Panc1 (cell line): ENCODE measurements around the gene COL6A2. TPM values are rescaled to one million over a fixed set of nuclear protein-coding genes. Genes with fewer than 3 reads are reported as not detected.

Experiments used
- ATAC-seq: fragments of 200-7000 bp; cut with Tn5 transposase; 2 replicates; pipeline ENCODE4 v1.9.1; 2020; ENCODE audit warnings: mild to moderate bottlenecking, moderate library complexity
- BruUV-seq: library from RNA; stranded (reverse); fragments of 400-500 nt; replicated peaks from 2 replicates; lab custom pipeline; 2021; lab: Mats Ljungman, UMichigan
- CTCF ChIA-PET: fragments of 300-600 bp; sonication (Branson Sonifier 250); formaldehyde crosslinking; loops from one replicate; lab custom pipeline; 2022; ENCODE audit warnings: antibody characterized with exemption; lab: Charles Lee
- POLR2A ChIA-PET: fragments of 300-600 bp; sonication (Branson Sonifier 250); formaldehyde crosslinking; loops from one replicate; lab custom pipeline; 2022; ENCODE audit warnings: antibody characterized with exemption; lab: Charles Lee
- DNase-seq: peaks from one replicate; pipeline ENCODE4 v3.0.0-alpha.2; 2010; ENCODE audit warnings: low read depth, low spot score
- H3K27ac ChIP-seq: 2 replicates; pipeline ENCODE4 v1.5.1; 2011; ENCODE audit warnings: mild to moderate bottlenecking, low read length, inconsistent platforms
- H3K27me3 ChIP-seq: fragments of 200-500 bp; sonication (Bioruptor generic); 2 replicates; pipeline ENCODE4 v1.6.0; 2014; ENCODE audit warnings: low read length, inconsistent platforms; ENCODE audit not compliant: control insufficient read depth, insufficient read depth
- H3K36me3 ChIP-seq: fragments of 200-500 bp; sonication (Bioruptor generic); 2 replicates; pipeline ENCODE4 v1.5.1; 2014; ENCODE audit warnings: inconsistent platforms, mild to moderate bottlenecking, low read length, moderate library complexity; ENCODE audit not compliant: control insufficient read depth, insufficient read depth
- H3K4me1 ChIP-seq: 2 replicates; pipeline ENCODE4 v1.5.1; 2011; ENCODE audit warnings: inconsistent platforms, mild to moderate bottlenecking, low read length, moderate library complexity; ENCODE audit not compliant: control insufficient read depth, insufficient read depth
- H3K4me3 ChIP-seq, 2 experiments: 2 replicates each; pipeline ENCODE4 v1.5.1; 2011 to 2012; ENCODE audit warnings: low read depth in 2 of 2, low read length in 2 of 2, mild to moderate bottlenecking in 2 of 2, inconsistent platforms in 1 of 2, moderate library complexity in 1 of 2
- H3K9me3 ChIP-seq: fragments of 200-500 bp; sonication (Bioruptor generic); 2 replicates; pipeline ENCODE4 v1.5.1; 2014; ENCODE audit warnings: low read depth, mild to moderate bottlenecking, inconsistent platforms, low read length, moderate library complexity; ENCODE audit not compliant: control insufficient read depth, insufficient read depth
- CTCF ChIP-seq: fragments of 450-650 bp; IDR thresholded peaks from 2 replicates; pipeline ENCODE4 v1.5.1; 2017; ENCODE audit warnings: mild to moderate bottlenecking
- POLR2AphosphoS5 ChIP-seq: IDR thresholded peaks from 2 replicates; pipeline ENCODE4 v1.6.1; 2012; ENCODE audit warnings: mild to moderate bottlenecking, low read depth, low read length, moderate library complexity
- SIN3A ChIP-seq: IDR thresholded peaks from 2 replicates; pipeline ENCODE4 v1.6.1; 2012; ENCODE audit warnings: low read depth, mild to moderate bottlenecking, low read length, moderate library complexity, borderline replicate concordance; ENCODE audit not compliant: insufficient read depth
- TCF7L2 ChIP-seq: IDR thresholded peaks from 2 replicates; pipeline ENCODE4 v1.6.1; 2011; ENCODE audit warnings: mild to moderate bottlenecking, low read depth, low read length, inconsistent platforms
- in situ Hi-C: cut with HindIII; loops from 2 replicates; pipeline ENCODE4 v1.10.0; 2016; ENCODE audit warnings: low sequenced_read_pairs, low pct_unique_long_range_greater_than_20kb
- intact Hi-C: fragments of 100-400 bp; cut with micrococcal nuclease; formaldehyde crosslinking; loops from one replicate; pipeline ENCODE4 v1.10.0; 2022; ENCODE audit not compliant: unreplicated experiment
- total RNA-seq: library from RNA; stranded (reverse); gene quantifications from one replicate; pipeline ENCODE4 v1.2.1, GENCODE V29; 2021; ENCODE audit not compliant: unreplicated experiment
- TF ChIP-seq, protein P1 (sequence below), 2 experiments: IDR thresholded peaks; 2 replicates each; pipeline ENCODE4 v1.6.1; 2011 to 2012; ENCODE audit warnings: low read depth in 2 of 2, control low read depth in 1 of 2, low read length in 1 of 2, mild to moderate bottlenecking in 1 of 2, moderate library complexity in 1 of 2; ENCODE audit not compliant: insufficient read depth in 1 of 2

Gene COL6A2
- total RNA-seq, 1 experiment from 2014 or later, result 29.9 TPM

- Histone ChIP-seq H3K27ac (no peak overlapping the region), H3K4me3 (no peak overlapping the region), H3K4me1 (no peaks in the 10 kb centered on the region), H3K27me3 (no peaks in the 10 kb centered on the region), H3K36me3 (no peaks in the 10 kb centered on the region), H3K9me3 (no peaks in the 10 kb centered on the region; the same call in 1 of the 2 replicates)
- CTCF ChIA-PET, result no interaction called here
- DNase-seq, result no peak
- in situ Hi-C loops (no loop called here), intact Hi-C loops (no loop called here)
- BruUV-seq, result no TSS peak
- POLR2A ChIA-PET, result no interaction called here
- TF ChIP-seq POLR2AphosphoS5 (no peak), CTCF (no peak), SIN3A (no peak), TCF7L2 (no peak)
- TF ChIP-seq, protein P1, sequence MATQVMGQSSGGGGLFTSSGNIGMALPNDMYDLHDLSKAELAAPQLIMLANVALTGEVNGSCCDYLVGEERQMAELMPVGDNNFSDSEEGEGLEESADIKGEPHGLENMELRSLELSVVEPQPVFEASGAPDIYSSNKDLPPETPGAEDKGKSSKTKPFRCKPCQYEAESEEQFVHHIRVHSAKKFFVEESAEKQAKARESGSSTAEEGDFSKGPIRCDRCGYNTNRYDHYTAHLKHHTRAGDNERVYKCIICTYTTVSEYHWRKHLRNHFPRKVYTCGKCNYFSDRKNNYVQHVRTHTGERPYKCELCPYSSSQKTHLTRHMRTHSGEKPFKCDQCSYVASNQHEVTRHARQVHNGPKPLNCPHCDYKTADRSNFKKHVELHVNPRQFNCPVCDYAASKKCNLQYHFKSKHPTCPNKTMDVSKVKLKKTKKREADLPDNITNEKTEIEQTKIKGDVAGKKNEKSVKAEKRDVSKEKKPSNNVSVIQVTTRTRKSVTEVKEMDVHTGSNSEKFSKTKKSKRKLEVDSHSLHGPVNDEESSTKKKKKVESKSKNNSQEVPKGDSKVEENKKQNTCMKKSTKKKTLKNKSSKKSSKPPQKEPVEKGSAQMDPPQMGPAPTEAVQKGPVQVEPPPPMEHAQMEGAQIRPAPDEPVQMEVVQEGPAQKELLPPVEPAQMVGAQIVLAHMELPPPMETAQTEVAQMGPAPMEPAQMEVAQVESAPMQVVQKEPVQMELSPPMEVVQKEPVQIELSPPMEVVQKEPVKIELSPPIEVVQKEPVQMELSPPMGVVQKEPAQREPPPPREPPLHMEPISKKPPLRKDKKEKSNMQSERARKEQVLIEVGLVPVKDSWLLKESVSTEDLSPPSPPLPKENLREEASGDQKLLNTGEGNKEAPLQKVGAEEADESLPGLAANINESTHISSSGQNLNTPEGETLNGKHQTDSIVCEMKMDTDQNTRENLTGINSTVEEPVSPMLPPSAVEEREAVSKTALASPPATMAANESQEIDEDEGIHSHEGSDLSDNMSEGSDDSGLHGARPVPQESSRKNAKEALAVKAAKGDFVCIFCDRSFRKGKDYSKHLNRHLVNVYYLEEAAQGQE (IDR thresholded peaks at IDR 0.05; ENCODE audit: insufficient read depth in 1 of 2, low read depth in 2 of 2, low read length in 1 of 2), result no peak
- ATAC-seq, result no peak
These were observed 6.8 kb upstream of the COL6A2 start for GRCh38 chr21:46091118-46091517.

- H3K27ac ChIP-seq, result no peak overlapping the region
- no TSS peak for BruUV-seq
These were observed 6.3 kb upstream of the COL6A2 start for GRCh38 chr21:46091631-46092025.

More at GRCh38 chr21:46091631-46092025, 6.3 kb upstream of the COL6A2 start:
- in situ Hi-C loops (no loop called here), intact Hi-C loops (no loop called here)
- Histone ChIP-seq H3K4me3 (no peak overlapping the region), H3K27me3 (no peaks in the 10 kb centered on the region), H3K36me3 (no peaks in the 10 kb centered on the region), H3K4me1 (no peaks in the 10 kb centered on the region), H3K9me3 (no peaks in the 10 kb centered on the region; the same call in 1 of the 2 replicates)
- CTCF ChIA-PET, result no interaction called here
- POLR2A ChIA-PET, result no interaction called here
- DNase-seq (no peak), ATAC-seq (no peak)
- no peak for TF ChIP-seq POLR2AphosphoS5
- TF ChIP-seq, protein P1 (IDR thresholded peaks at IDR 0.05; ENCODE audit: insufficient read depth in 1 of 2, low read depth in 2 of 2, low read length in 1 of 2), result no peak
- no peak for TF ChIP-seq SIN3A
- TF ChIP-seq CTCF, result no peak
- TF ChIP-seq TCF7L2, result no peak
